Astrocyte (in vitro differentiated cells and primary cell): Measurements from ENCODE around the gene SLC26A5. TPM values are rescaled to one million over a fixed set of nuclear protein-coding genes. Genes with fewer than 3 reads are reported as not detected.

Experiments
- DNase-seq: peaks from one replicate; pipeline ENCODE4 v3.0.0-alpha.2; 2010; ENCODE audit warnings: low read depth
- FAIRE-seq: peaks from 2 replicates; lab custom pipeline; 2011; peaks lifted over from hg19 to GRCh38; lab: Jason Lieb, UNC
- H2AFZ ChIP-seq: 2 replicates; pipeline ENCODE4 v1.6.0; 2012; ENCODE audit warnings: low read depth, low read length, inconsistent platforms
- H3K27ac ChIP-seq: 2 replicates; pipeline ENCODE4 v1.5.1; 2011; ENCODE audit warnings: low read depth, low read length, inconsistent platforms
- H3K27me3 ChIP-seq: 2 replicates; pipeline ENCODE4 v1.6.0; 2011; ENCODE audit warnings: low read length, inconsistent platforms; ENCODE audit not compliant: insufficient read depth
- H3K36me3 ChIP-seq: 2 replicates; pipeline ENCODE4 v1.5.1; 2011; ENCODE audit warnings: low read length, inconsistent platforms; ENCODE audit not compliant: insufficient read depth
- H3K4me1 ChIP-seq: 2 replicates; pipeline ENCODE4 v1.5.1; 2011; ENCODE audit warnings: low read length, inconsistent platforms; ENCODE audit not compliant: insufficient read depth
- H3K4me2 ChIP-seq: 2 replicates; pipeline ENCODE4 v1.6.0; 2012; ENCODE audit warnings: low read length, inconsistent platforms
- H3K4me3 ChIP-seq: 2 replicates; pipeline ENCODE4 v1.5.1; 2011; ENCODE audit warnings: low read depth, mild to moderate bottlenecking, low read length, inconsistent platforms; ENCODE audit not compliant: insufficient read depth
- H3K79me2 ChIP-seq: 2 replicates; pipeline ENCODE4 v1.6.0; 2012; ENCODE audit warnings: mild to moderate bottlenecking, low read length, inconsistent platforms; ENCODE audit not compliant: insufficient read depth
- H3K9ac ChIP-seq: 2 replicates; pipeline ENCODE4 v1.6.0; 2012; ENCODE audit warnings: mild to moderate bottlenecking, low read length, inconsistent platforms
- H3K9me3 ChIP-seq: 2 replicates; pipeline ENCODE4 v1.5.1; 2012; ENCODE audit warnings: low read depth, mild to moderate bottlenecking, low read length, inconsistent platforms; ENCODE audit not compliant: insufficient read depth
- H4K20me1 ChIP-seq: 2 replicates; pipeline ENCODE4 v1.6.0; 2012; ENCODE audit warnings: low read length, inconsistent platforms; ENCODE audit not compliant: insufficient read depth
- H3K27ac Mint-ChIP-seq: one replicate; pipeline ENCODE4 v1.8.0; 2021; ENCODE audit warnings: mild to moderate bottlenecking, mixed read lengths; ENCODE audit not compliant: unreplicated experiment
- H3K27me3 Mint-ChIP-seq: one replicate; pipeline ENCODE4 v1.8.0; 2021; ENCODE audit warnings: low read depth, mixed read lengths; ENCODE audit not compliant: unreplicated experiment
- H3K36me3 Mint-ChIP-seq: one replicate; pipeline ENCODE4 v1.8.0; 2021; ENCODE audit warnings: low read depth, mixed read lengths; ENCODE audit not compliant: unreplicated experiment
- H3K4me1 Mint-ChIP-seq: one replicate; pipeline ENCODE4 v1.8.0; 2021; ENCODE audit warnings: low read depth, mixed read lengths; ENCODE audit not compliant: unreplicated experiment
- H3K4me3 Mint-ChIP-seq: one replicate; pipeline ENCODE4 v1.8.0; 2021; ENCODE audit warnings: mild to moderate bottlenecking, moderate library complexity, mixed read lengths; ENCODE audit not compliant: unreplicated experiment
- H3K9me3 Mint-ChIP-seq: one replicate; pipeline ENCODE4 v1.8.0; 2021; ENCODE audit warnings: mild to moderate bottlenecking, mixed read lengths; ENCODE audit not compliant: unreplicated experiment
- EZH2 ChIP-seq: IDR thresholded peaks from 2 replicates; pipeline ENCODE4 v1.6.1; 2012; ENCODE audit warnings: mild to moderate bottlenecking, low read length, inconsistent platforms; ENCODE audit not compliant: insufficient read depth
- total RNA-seq: library from RNA; stranded (reverse); gene quantifications from 2 replicates; pipeline ENCODE4 v1.2.1, GENCODE V29; 2021
- TF ChIP-seq, protein P1 (sequence below): IDR thresholded peaks from 2 replicates; pipeline ENCODE4 v1.5.1; 2011; ENCODE audit warnings: low read depth, mild to moderate bottlenecking, inconsistent platforms, low read length, moderate library complexity; ENCODE audit not compliant: insufficient read depth

SLC26A5 gene
- total RNA-seq, 1 donor from 2014 or later = not detected

DNA sequence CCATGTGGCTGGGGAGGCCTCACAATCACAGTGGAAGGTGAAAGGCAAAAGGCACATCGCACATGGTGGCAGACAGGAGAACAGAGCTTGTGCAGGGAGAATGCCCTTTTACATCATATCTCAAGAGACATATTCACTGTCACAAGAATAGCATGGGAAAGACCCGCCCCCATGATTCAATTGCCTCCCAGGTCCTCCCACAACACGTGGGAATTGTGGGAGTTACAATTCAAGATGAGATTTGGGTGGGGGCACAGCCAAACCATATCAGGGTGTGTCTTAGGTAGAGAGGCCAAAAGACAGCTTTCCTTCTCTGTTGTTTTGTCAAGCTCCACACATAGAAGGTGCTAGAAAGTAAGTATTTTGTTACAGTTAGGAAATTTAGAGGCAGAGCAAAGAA is 20.8 kb upstream of the SLC26A5 start:
- H3K4me3 ChIP-seq = no peak overlapping the region
- no peaks in the 10 kb centered on the region for H4K20me1 ChIP-seq
- H3K4me2 ChIP-seq = no peak overlapping the region
- peaks cover 2% of the 10 kb centered on the region for H3K27me3 ChIP-seq
- TF ChIP-seq, protein P1, sequence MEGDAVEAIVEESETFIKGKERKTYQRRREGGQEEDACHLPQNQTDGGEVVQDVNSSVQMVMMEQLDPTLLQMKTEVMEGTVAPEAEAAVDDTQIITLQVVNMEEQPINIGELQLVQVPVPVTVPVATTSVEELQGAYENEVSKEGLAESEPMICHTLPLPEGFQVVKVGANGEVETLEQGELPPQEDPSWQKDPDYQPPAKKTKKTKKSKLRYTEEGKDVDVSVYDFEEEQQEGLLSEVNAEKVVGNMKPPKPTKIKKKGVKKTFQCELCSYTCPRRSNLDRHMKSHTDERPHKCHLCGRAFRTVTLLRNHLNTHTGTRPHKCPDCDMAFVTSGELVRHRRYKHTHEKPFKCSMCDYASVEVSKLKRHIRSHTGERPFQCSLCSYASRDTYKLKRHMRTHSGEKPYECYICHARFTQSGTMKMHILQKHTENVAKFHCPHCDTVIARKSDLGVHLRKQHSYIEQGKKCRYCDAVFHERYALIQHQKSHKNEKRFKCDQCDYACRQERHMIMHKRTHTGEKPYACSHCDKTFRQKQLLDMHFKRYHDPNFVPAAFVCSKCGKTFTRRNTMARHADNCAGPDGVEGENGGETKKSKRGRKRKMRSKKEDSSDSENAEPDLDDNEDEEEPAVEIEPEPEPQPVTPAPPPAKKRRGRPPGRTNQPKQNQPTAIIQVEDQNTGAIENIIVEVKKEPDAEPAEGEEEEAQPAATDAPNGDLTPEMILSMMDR = no peak
- no peak for TF ChIP-seq EZH2
- Mint-ChIP-seq H3K27ac (no peak overlapping the region), H3K27me3 (peaks cover 3% of the 10 kb centered on the region), H3K4me1 (no peaks in the 10 kb centered on the region), H3K4me3 (no peak overlapping the region), H3K9me3 (peaks cover 1% of the 10 kb centered on the region), H3K36me3 (no peaks in the 10 kb centered on the region)
- H3K9me3 ChIP-seq = no peaks in the 10 kb centered on the region
- no peaks in the 10 kb centered on the region for H3K4me1 ChIP-seq
- H3K27ac ChIP-seq = no peak overlapping the region
- no peaks in the 10 kb centered on the region for H3K79me2 ChIP-seq
- no peak overlapping the region for H3K9ac ChIP-seq
- FAIRE-seq = no peak
- H3K36me3 ChIP-seq = no peaks in the 10 kb centered on the region
- no peak overlapping the region for H2AFZ ChIP-seq
- no peak for DNase-seq

- H3K36me3 Mint-ChIP-seq = no peaks in the 10 kb centered on the region
- no peak overlapping the region for H3K4me3 ChIP-seq
- no peak overlapping the region for H2AFZ ChIP-seq
- H3K4me1 ChIP-seq = no peaks in the 10 kb centered on the region
- H3K9me3 Mint-ChIP-seq = peaks cover 6% of the 10 kb centered on the region
- no peak overlapping the region for H3K4me2 ChIP-seq
- H3K9ac ChIP-seq = no peak overlapping the region
- H3K27ac ChIP-seq = no peak overlapping the region
- H3K4me1 Mint-ChIP-seq = no peaks in the 10 kb centered on the region
- no peak for FAIRE-seq
- no peaks in the 10 kb centered on the region for H4K20me1 ChIP-seq
- no peaks in the 10 kb centered on the region for H3K36me3 ChIP-seq
- H3K79me2 ChIP-seq = no peaks in the 10 kb centered on the region
- no peaks in the 10 kb centered on the region for H3K27me3 ChIP-seq
- H3K27ac Mint-ChIP-seq = no peak overlapping the region
- TF ChIP-seq EZH2 = no peak
- TF ChIP-seq, protein P1 = no peak
- no peak for DNase-seq
- no peaks in the 10 kb centered on the region for H3K9me3 ChIP-seq
- H3K27me3 Mint-ChIP-seq = peaks cover 3% of the 10 kb centered on the region
- no peak overlapping the region for H3K4me3 Mint-ChIP-seq
Observed at GRCh38 chr7:103462358-103462757, 16.4 kb upstream of the SLC26A5 start.

DNA sequence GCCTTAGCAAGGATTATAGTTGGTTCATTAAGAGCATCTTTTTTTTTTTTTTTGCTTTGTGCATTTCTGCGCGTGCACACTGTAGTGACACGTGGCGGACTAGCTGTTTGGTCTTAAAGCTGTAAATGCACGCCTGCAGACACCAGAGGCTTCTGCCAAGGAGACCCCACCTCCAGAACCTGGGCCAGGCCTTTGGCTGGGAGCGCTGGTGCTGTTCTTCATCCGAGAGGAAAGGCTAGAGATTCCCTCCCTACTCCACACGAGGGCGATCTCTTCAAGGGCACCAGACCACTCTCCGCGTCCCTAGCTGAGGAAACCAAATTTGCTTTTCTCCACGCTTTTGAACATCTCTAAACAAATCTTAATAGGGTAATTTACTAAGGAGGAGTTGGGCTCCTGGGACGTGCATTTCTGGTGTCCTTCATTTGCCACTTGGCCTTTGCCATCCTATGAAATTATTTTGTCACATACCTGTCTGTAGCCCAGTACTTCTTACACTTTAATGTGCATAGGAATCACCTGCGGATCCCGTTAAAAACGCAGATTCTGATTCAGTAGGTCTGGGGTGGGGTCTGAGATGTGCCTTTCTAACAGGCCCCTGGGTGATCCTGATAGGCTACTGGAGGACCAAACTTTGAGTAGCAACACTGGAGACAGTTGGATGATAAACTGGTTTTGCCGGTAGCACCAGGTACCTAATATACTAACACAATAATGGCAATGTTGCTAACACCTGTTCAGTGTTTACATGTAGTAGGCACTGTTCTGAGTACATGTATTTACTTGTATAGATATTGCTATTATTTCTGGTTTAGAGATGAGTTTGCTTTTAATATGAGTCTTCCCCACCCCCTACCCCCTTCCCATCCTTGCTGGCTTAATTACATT is 1.3 kb upstream of the SLC26A5 start:
- Histone ChIP-seq H4K20me1 (no peaks in the 10 kb centered on the region), H3K79me2 (no peaks in the 10 kb centered on the region), H3K36me3 (no peaks in the 10 kb centered on the region), H3K4me1 (peaks cover 8% of the 10 kb centered on the region), H3K9me3 (no peaks in the 10 kb centered on the region), H3K4me2 (no peak overlapping the region), H3K4me3 (no peak overlapping the region), H3K9ac (no peak overlapping the region), H3K27ac (no peak overlapping the region), H2AFZ (peak overlapping the region; percentile 32), H3K27me3 (peaks cover 36% of the 10 kb centered on the region)
- Mint-ChIP-seq H3K27ac (no peak overlapping the region), H3K27me3 (peaks cover 68% of the 10 kb centered on the region), H3K4me3 (no peak overlapping the region), H3K4me1 (no peaks in the 10 kb centered on the region), H3K9me3 (peaks cover 14% of the 10 kb centered on the region), H3K36me3 (no peaks in the 10 kb centered on the region)
- FAIRE-seq = no peak
- DNase-seq = peak; percentile 9
- no peak for TF ChIP-seq EZH2
- TF ChIP-seq, protein P1 = peak; percentile 55
